ENCODE measurements around the gene LSR.
"Not testable (repeated sequence)": the region's sequence is repeated elsewhere in the genome, so short reads cannot be mapped to it uniquely, and the experiment has no call there.

The LSR gene

DNA sequence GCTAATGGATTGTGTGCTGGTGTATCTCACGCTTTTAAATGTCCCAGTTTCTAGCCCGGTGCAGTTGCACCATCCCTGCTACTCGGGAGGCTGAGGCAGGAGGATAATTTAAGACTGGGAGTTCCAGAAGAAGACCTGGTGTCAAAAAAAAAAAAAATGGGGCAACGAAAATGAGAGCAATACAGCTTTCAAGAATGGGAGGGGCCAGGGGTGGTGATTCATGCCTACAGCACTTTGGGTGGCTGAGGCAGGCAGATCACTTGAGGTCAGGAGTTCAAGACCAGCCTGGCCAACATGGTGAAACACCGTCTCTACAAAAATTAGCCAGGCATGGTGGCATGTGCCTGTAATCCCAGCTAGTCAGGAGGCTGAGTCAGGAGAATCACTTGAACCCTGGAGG lies 37.3 kb downstream of the LSR start:
- not testable (repeated sequence) for DNase-seq (ENCODE audit: low read depth in 2 of 2)

DNA sequence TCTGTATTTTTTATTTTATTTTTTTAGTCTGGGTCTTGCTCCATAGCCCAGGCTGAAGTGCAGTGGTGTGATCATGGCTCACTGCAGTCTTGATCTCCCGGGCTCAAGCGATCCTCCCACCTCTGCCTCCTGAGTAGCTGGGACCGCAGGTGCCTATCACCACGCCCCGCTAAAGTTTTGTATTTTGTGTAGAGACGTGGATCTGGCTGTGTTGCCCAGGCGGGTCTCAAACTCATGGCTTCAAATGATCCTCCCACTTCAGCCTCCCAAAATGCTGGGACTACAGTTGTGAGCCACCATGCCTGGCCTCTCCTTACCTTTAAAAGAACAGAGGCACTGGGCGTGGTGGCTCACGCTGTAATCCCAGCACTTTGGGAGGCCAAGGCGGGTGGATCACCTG lies 38.9 kb downstream of the LSR start:
- DNase-seq (ENCODE audit: low read depth in 2 of 2), result no peak

DNA sequence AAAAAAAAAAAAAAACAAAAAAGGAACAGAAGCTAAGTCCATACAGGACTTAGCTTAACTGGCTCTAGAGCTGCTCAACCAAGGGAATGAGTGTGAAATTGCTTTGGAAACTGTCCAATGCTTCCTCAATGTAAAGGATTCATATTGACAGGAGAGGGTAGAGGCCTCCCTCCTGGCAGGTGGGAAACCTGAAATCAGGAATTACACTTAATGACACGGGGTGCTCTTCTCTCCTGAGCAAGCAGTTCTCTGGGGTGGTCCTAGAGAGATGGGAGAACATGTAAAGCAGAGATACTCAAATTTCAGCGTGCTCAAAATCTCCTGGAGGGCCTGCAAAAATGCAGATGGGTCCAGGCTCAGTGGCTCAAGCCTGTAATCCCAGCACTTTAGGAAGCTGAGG lies 39.5 kb downstream of the LSR start:
- no peak for DNase-seq (ENCODE audit: low read depth in 2 of 2)

DNA sequence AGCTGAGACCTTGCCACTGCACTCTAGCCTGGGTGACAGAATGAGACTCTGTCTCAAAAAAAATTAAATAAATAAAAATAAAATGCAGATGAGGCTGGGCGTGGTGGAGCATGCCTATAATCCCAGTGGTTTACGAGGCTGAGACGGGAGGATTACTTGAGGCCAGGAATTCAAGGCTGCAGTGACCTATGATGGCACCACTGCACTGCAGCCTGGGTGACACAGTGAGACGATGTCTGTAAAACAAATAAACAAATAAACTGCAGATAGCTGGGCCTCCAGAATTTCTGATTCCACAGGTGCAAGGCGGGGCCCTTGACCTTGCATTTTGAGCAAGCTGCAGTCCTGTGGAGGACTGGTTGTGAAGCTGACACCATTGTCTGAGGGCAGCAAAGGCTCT lies 40.1 kb downstream of the LSR start:
- DNase-seq (ENCODE audit: low read depth in 2 of 2), result no peak

DNA sequence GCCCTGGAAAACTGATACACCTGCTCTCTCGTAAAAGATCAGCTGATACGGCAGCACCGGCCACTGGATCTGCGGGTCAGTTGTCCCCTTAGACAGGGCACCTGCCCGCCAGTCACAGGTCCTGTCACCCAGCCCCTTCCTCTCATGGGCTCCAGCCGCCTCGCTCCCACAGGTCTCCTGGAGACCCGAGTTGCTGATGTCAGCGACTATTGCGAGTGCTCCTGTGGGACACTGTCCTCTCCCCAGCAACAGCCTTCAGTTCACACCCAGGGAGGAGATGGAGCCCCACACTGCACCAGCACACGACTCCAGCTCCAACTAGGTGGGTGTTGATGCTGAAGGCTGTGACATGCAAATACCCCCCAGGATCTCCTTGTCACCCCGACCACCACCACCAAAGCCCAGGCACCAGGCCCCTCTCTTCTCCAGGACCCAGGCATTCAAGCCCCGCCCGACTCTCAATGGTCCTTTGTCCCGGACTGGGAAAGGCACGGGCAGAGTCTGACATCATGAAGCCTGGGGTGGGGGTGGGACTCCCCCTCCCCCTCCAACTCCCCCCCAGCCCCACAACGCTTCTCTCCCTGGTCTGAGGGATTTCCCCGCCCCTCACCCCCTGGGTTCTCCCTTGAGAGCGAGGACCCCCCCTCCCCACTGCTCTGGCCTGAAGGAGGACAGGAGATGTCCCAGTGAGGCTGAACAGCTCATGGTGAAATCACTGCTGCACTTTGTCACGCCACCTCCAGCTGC lies 41.8 kb downstream of the LSR start:
- DNase-seq (ENCODE audit: low read depth in 2 of 2), result no peak

DNA sequence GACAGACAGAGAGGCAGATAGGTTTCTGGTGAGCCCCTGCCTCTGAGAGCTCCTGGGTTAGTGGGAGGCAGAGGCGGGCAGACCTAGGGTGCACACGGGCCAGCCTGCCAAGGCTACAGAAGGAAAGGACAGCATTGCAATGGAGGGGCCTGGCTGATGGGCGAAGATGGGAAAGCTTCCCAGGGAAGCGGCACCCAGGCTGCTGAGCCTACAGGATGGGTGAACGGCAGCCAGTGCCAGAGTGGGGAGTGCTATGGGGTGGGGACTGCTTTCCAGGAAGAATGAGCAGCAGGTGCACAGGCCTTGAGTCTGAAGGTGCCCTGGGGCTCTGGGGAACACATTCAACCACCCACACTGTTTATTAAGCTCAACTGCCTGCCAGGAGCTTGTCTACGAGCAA lies 42.5 kb downstream of the LSR start:
- no peak for DNase-seq (ENCODE audit: low read depth in 2 of 2)

DNA sequence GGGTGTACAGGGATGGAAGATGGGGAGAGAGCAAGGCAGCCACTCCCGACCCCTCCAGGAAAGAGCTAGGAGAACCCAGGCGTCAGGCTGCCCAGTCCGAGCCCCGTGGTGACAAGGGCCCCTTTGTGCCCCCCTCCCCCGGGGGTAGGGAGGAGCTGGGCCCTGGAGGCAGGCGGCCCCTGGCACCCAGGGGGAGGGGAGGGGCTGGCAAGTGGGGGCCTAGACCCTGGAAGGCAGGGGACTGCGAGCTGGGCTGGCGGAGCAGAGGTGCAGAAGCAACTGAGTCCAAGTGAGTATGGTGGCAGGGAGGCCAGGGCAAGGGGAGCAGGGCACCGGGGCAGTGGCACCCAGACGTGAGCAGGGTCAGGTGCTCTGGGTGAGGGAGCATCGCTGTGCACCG lies 43.1 kb downstream of the LSR start, which contains the start of gene MAG:
Gene MAG, plus strand, starts transcription at position 246 of the 400 bp plus-strand sequence. CDS start 3,248 bp downstream, outside the sequence.
- no peak for DNase-seq (ENCODE audit: low read depth in 2 of 2)

DNA sequence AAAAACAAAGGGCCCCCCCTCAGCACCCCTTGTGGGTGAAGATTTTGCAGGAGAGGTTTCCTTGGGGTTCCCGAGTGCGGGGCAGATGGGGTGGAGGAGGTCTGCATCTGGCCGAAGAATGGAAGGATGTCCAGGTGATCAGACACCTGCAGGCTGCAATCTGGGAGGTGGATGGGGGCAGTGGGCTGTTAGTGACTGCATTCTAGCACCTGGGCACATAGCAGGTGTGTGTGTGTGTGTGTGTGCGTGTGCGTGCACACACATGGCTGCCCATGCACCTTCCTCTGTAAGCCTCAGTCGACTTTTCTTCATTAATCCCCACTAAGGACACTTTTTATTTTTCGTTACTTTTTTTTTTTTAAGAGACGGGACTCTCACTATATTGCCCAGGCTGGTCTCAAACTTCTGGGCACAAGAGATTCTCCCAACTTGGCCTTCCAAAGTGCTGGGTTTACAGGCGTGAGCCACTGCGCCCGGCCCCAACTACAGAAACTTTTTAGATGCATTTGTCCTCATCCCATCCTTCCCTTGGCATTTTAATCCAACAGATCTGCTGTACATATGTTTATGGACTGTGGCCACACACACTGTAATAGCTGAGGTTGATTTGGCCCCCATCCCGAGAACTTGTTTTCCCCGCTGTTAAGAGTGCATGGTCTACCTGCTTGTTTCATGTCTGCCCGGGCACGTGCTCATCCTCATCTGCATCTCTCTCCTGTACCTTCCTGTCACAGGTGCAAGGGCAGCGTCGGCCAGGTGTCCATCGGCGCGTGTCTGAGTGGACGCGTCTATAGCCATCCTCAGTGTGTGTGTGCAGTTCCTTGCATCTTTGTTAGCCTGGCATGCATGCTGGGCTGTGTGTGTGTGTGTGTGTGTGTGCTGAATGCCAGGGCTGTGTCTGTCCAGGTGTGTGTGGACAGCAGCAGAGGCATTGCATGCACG lies 43.9 kb downstream of the LSR start:
- DNase-seq (ENCODE audit: low read depth in 2 of 2), result no peak

DNA sequence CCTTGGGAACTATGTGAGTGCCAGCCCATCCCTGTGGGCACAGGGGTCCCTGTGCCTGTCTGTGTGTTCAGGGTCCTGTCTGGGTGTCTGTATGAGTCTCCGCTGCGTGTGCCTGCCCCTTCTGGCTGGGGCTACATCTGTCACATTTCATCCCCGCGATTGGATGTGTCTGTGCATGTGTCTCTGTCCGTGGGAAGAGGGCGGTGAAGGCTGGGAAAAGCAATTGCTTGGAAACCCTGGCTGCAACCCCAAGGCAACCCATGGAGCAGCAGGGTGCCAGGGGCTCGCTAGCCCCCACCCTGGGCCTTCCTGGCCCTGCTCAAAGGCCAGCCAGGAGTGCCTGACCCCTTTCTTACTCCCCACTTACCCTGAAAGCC lies 44.5 kb downstream of the LSR start:
- no peak for DNase-seq (ENCODE audit: low read depth in 2 of 2)

DNA sequence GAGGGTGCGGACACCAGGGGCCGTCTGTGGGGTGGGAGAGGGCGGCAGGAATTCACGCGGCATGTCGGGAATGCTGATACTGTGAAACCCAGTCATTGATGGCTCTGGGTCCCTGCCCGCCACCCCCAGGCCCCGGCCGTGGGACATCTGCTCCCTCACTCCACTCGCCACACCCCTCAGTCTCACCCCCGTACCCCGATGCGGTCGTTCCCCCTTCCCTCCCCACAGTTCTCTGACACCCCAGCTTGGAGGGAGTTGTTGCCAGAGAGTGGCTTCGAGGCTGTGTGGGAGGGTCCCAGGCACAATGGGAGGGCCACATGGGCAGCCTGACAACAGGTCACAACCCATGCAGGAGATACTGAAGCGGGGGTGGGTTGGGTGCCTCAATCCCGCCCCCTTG lies 45.0 kb downstream of the LSR start:
- no peak for DNase-seq (ENCODE audit: low read depth in 2 of 2)

DNA sequence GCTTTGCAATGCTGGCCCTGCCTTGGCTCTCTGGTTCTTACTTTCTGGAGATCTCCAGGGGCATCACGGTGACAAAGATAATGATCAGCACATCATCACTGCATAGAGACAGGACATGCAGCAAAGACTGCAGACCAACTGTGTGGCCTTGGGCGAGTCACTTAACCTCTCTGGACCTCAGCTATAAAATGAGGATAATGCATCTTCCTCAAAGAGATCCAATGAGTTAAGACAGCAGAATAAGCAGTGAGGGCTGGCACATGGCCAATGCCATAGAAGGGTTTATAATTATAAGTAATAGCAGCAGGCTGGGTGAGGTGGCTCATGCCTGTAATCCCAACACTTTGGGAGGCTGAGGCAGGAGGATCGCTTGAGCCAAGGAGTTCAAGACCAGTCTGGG lies 45.5 kb downstream of the LSR start:
- DNase-seq (ENCODE audit: low read depth in 2 of 2), result no peak

DNA sequence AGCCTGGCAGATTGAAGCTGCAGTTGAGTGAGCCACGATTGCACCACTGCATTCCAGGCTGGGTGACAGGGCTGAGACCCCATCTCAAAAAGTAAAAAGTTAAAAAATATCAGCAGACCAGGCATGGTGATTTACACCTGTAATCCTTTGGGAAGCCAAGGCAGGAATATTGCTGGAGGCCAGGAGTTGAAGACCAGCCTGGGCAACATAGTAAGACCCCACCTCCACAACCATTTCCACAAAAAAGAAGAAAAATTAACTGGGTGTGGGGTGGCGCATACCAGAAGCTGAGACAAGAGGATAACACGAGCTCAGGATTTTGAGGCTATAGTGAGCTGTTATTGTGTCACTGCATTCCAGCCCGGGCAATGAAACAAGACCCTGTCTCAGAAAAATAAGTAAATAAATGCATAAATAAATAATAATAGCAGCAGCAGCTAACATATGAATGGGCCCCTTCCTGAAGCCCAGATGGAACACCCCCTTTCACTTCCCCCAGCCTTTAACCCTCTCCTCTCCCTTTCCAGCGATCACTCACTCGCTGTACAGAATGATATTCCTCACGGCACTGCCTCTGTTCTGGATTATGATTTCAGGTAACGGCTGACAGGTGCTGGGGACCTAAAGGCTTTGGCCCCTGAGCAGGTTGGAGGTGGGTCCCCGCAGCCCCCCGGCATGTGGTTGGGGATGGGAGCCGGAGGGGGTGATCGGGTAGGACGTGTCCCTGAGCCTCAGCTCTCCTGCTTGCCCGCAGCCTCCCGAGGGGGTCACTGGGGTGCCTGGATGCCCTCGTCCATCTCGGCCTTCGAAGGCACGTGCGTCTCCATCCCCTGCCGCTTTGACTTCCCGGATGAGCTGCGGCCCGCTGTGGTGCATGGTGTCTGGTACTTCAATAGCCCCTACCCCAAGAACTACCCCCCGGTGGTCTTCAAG lies 46.3 kb downstream of the LSR start:
- DNase-seq (ENCODE audit: low read depth in 2 of 2), result no peak

DNA sequence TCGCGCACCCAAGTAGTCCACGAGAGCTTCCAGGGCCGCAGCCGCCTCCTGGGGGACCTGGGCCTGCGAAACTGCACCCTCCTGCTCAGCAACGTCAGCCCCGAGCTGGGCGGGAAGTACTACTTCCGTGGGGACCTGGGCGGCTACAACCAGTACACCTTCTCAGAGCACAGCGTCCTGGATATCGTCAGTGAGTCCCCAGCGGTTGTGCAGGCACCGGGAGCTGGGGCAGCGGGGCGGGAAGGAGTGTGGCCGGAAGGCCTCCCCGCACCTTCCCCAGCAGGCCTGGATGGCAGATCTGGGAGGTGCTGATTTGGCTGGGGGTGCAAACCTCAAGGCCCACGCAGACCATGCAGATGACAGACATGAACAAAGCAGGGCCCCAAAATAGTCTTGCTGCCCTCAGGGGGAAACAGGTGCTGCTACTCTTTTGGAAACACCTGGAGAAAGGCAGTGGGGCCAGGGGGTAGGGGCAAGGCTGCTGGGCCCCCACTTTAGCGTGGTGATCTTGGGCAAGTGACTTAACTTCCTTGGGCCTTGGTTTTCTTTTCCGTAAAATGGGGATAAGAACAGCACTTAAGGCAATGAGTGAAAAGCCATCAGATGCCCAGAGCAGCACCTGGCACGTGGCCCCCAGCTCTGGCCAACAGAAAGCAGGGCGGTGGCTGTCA lies 47.1 kb downstream of the LSR start:
- DNase-seq (ENCODE audit: low read depth in 2 of 2), result peak in 1 of 2 donors; percentile 16

DNA sequence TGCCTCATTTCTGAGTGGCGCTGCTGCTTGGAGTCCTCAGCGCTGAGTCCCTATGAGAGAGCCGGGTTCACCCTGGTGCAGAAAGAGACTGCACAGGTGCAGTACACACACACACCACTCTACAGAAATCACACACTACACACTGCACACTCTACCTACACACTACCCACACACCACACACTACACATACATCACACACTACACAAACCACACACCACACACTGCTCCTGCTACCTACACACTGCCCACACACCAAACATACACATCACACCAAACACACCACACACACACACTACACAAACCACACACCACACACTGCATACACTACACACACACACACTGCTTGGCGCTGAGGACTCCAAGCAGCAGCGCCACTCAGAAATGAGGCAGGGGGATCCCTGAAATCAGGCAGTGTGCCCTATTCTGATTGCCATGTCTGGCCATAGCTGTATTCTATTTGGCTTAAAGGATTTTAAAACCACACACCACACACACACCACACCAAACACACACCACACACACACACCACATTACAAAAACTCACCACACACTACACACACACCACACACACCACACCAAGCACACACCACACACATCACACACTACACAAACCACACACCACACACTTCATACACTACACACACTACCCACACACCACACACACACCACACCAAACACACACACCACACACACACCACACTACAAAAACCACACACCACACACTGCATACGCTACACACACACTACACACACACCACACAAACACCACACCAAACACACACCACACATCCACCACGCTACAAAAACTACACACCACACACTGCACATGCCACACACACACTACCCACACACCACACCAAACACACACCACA lies 48.1 kb downstream of the LSR start:
- DNase-seq (ENCODE audit: low read depth in 2 of 2), result no peak

DNA sequence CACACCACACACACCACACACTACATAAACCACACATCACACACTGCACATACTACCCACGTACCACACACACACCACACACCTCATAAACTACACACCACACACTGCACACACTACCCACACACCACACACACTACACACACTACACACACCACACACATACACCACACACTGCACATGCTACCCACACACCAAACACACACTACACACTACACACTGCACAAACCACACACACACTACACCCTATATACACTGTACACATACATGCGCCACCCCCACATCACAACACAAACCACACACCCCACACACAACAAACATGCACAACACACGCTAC lies 48.7 kb downstream of the LSR start:
- no peak for DNase-seq (ENCODE audit: low read depth in 2 of 2)

DNA sequence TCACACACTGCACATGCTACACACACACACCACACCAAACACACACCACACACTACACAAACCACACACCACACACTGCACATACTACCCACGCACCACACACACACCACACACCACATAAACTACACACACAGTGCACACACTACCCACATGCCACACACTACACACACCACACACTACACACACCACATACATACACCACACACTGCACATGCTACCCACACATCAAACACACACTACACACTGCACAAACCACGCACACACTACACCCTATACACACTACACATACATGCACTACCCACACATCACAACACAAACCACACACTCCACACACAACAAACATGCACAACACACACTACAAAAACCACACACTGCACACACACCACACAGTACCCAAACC lies 49.1 kb downstream of the LSR start:
- no peak for DNase-seq (ENCODE audit: low read depth in 2 of 2)

DNA sequence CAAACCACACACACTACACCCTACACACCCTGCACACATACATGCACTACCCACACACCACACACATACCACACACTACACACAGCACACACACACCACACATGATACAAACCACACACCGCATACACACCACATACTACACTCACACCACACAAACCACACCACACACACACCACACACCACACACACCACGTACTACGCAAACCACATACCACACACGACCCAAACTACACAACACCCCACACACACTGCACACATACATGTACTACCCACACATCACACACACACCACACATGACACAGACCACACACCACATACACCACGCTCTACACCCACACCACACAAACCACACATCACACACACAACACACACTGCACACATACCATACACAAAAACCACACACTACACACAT lies 49.8 kb downstream of the LSR start:
- DNase-seq (ENCODE audit: low read depth in 2 of 2), result no peak

DNA sequence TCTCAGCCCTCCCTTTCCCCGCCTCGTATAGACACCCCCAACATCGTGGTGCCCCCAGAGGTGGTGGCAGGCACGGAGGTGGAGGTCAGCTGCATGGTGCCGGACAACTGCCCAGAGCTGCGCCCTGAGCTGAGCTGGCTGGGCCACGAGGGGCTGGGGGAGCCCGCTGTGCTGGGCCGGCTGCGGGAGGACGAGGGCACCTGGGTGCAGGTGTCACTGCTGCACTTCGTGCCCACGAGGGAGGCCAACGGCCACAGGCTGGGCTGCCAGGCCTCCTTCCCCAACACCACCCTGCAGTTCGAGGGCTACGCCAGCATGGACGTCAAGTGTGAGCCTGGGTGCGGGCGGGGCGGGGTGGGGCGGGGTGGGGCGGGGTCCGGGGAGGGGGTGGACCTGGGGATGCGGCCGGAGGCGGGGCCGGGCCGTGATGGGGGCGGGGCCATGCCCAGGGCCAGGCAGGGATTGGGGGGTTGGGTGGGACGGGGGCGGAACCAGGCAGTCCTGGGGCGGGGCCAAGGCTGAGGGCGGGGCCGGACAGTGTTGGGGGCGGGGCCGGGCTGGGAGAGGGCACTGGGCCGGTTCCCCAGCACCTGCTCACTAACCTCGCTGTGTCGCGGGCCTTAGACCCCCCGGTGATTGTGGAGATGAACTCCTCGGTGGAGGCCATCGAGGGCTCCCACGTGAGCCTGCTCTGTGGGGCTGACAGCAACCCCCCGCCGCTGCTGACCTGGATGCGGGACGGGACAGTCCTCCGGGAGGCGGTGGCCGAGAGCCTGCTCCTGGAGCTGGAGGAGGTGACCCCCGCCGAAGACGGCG lies 50.9 kb downstream of the LSR start:
- no peak for DNase-seq (ENCODE audit: low read depth in 2 of 2)

DNA sequence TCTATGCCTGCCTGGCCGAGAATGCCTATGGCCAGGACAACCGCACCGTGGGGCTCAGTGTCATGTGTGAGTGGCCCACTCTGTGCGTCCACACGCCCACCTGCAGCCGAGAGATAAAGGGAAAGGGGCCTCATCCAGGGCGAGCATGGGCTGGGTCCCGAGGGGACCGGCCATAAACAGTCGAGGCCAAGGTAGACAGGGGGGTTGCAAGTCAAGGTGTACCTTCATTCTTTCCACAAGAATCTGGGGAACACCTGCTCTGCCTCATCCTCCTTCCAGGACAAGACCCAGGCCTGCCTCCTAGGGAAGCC lies 51.5 kb downstream of the LSR start:
- no peak for DNase-seq (ENCODE audit: low read depth in 2 of 2)

DNA sequence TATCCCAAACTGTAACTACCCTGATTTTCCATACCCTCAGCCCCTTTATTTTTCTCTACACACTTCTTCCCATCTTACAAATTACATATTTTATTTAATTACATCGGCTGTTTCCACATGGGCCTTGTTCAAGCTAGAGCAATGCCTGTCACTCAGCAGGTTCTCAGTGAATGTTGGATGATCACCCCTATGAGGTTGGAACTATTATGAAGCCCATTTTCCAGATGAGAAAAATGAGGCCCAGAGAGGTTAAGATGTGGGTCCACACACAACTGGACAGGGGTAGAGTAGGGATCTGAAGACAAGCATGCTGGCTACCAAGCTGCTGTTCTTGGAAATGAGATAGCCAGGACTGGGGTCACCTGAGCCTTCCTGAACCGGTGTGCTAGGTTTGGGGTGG lies 53.2 kb downstream of the LSR start:
- no peak for DNase-seq (ENCODE audit: low read depth in 2 of 2)

All from stimulated activated CD8-positive, alpha-beta memory T cell treated with anti-CD3 and anti-CD28 coated beads, Interleukin-7, amount 100 ng/mL, for 4 hours (primary cell).